ENCODE data around the gene PPIC.

GRCh38 chr5:122996091-122996490, 40.4 kb downstream of the PPIC start:
- TF ChIP-seq POLR2AphosphoS5 (IDR thresholded peaks at IDR 0.05; ENCODE audit: low read depth, low read length): no peak
- TF ChIP-seq CTCF (IDR thresholded peaks at IDR 0.05): no peak
- TF ChIP-seq REST (IDR thresholded peaks at IDR 0.05; ENCODE audit: insufficient read depth in 1 of 2, low read depth in 2 of 2, low read length in 1 of 2): no peak
- TF ChIP-seq TCF7L2 (IDR thresholded peaks at IDR 0.05; ENCODE audit: low read depth, low read length): no peak
- TF ChIP-seq SIN3A (IDR thresholded peaks at IDR 0.05; ENCODE audit: borderline replicate concordance, insufficient read depth, low read depth, low read length): no peak

All from Panc1 (cell line).